ENCODE measurements around the gene SELENON. TPM values are rescaled to one million over a fixed set of nuclear protein-coding genes. Genes with fewer than 3 reads are reported as not detected.

Gene SELENON
- total and polyA plus RNA-seq, 3 experiments from 2014 or later = 4.6 to 11.7 (median 10.6) TPM

DNA sequence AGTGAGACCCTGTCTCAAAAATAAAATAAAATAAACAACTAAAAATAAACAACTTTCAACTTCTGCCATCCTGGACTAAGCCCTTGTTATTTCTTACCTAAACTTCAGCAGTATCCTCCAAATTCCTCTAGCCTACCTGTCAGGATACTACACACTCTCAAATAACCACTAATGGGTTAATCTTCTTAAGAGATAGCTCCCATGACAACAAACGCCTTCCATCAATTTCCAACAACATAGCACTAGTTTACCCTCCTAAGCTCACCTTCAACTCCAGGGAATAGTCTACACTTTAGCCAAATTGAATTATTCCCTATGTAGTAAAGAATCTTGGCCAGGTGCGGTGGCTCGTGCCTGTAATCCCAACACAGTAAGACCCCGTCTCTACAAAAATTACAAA lies 47.9 kb downstream of the SELENON start:
- no peaks in the 10 kb centered on the region for H3K4me1 Mint-ChIP-seq
- no peaks in the 10 kb centered on the region for H3K27me3 ChIP-seq (ENCODE audit: insufficient read depth, low read length, poor library complexity, severe bottlenecking)
- H3K4me3 ChIP-seq (ENCODE audit: low read length) = no peak overlapping the region
- no peaks in the 10 kb centered on the region for H3K9me3 ChIP-seq (ENCODE audit: low read length)
- H3K36me3 Mint-ChIP-seq = no peaks in the 10 kb centered on the region
- H3K27me3 Mint-ChIP-seq = no peaks in the 10 kb centered on the region
- POLR2A ChIA-PET = no interaction called here
- no peak for DNase-seq
- no peak overlapping the region for H3K27ac ChIP-seq (ENCODE audit: low read depth, low read length)
- peak overlapping the region in 1 of 8 donors; percentile 28 for H3K27ac Mint-ChIP-seq
- no peaks in the 10 kb centered on the region for H3K36me3 ChIP-seq (ENCODE audit: insufficient read depth, low read length)
- H3K4me1 ChIP-seq (ENCODE audit: insufficient read depth, low read length) = no peaks in the 10 kb centered on the region
- H3K9me3 Mint-ChIP-seq = no peaks in the 10 kb centered on the region
- H3K4me3 Mint-ChIP-seq = no peak overlapping the region
- CTCF ChIA-PET = interaction anchor here (0.9 kb wide), 1 partner anchor 150 kb away, joined by 3 read pairs; the partner anchor contains the start of gene PAFAH2

DNA sequence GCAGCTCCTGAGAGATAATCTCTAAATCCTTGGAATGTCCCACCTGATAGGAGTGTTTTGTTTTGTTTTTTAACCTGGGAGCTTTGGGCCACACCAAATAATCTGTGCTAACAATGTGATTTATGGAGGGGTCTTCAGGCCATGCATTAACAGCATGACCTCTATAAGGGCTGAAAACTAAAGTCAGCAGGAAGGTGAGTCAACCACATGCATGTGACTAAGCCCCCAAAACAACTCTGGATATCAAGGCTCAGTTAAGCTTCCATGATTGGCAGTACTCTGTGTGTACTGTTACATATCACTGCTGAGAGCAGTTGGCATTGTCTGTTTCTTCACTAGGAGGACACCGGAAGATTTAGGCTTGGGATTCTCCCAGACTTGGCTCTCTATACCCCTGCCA lies 48.5 kb downstream of the SELENON start:
- no peak overlapping the region for H3K4me3 Mint-ChIP-seq
- H3K27ac Mint-ChIP-seq = no peak overlapping the region
- H3K36me3 Mint-ChIP-seq = no peaks in the 10 kb centered on the region
- no peak overlapping the region for H3K4me3 ChIP-seq (ENCODE audit: low read length)
- H3K4me1 ChIP-seq (ENCODE audit: insufficient read depth, low read length) = no peaks in the 10 kb centered on the region
- no peaks in the 10 kb centered on the region for H3K9me3 Mint-ChIP-seq
- DNase-seq = no peak
- POLR2A ChIA-PET = no interaction called here
- no peaks in the 10 kb centered on the region for H3K27me3 Mint-ChIP-seq
- CTCF ChIA-PET = interaction anchor here (0.9 kb wide), 1 partner anchor 149 kb away, joined by 3 read pairs; the partner anchor contains the start of gene PAFAH2
- H3K36me3 ChIP-seq (ENCODE audit: insufficient read depth, low read length) = no peaks in the 10 kb centered on the region
- H3K4me1 Mint-ChIP-seq = no peaks in the 10 kb centered on the region
- H3K27me3 ChIP-seq (ENCODE audit: insufficient read depth, low read length, poor library complexity, severe bottlenecking) = no peaks in the 10 kb centered on the region
- H3K9me3 ChIP-seq (ENCODE audit: low read length) = no peaks in the 10 kb centered on the region
- no peak overlapping the region for H3K27ac ChIP-seq (ENCODE audit: low read depth, low read length)

DNA sequence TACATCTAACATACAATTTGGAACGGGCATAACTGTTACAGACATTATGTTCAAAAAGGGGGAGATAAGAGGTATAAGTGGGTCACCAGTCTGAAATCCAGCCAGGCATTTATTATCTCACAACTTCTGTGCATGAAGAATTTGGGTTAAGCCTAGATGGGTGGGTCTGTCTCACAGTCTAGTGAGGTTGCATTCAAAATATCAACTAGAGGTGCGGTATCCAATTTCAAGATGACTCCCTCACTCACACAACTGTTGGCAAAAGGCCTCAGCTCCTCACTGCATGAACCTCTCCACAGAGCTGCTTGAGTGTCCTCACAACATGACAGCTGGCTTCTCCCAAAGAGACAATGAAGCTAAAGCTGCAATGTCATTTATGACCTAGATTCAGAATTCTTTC lies 54.6 kb downstream of the SELENON start:
- no peaks in the 10 kb centered on the region for H3K9me3 Mint-ChIP-seq
- CTCF ChIA-PET = no interaction called here
- POLR2A ChIA-PET = interaction anchor here (0.7 kb wide), 1 partner anchor 380 kb away, joined by 15 read pairs; no protein-coding TSS in a partner anchor
- no peak for DNase-seq
- no peaks in the 10 kb centered on the region for H3K27me3 Mint-ChIP-seq
- no peak overlapping the region for H3K27ac Mint-ChIP-seq
- Histone ChIP-seq H3K36me3 (ENCODE audit: insufficient read depth, low read length) (no peaks in the 10 kb centered on the region), H3K27me3 (ENCODE audit: insufficient read depth, low read length, poor library complexity, severe bottlenecking) (no peaks in the 10 kb centered on the region), H3K9me3 (ENCODE audit: low read length) (no peaks in the 10 kb centered on the region), H3K27ac (ENCODE audit: low read depth, low read length) (no peak overlapping the region), H3K4me3 (ENCODE audit: low read length) (no peak overlapping the region), H3K4me1 (ENCODE audit: insufficient read depth, low read length) (peaks cover 9% of the 10 kb centered on the region)
- H3K4me3 Mint-ChIP-seq = no peak overlapping the region
- peaks cover 8 to 14% (median 12%) of the 10 kb centered on the region in 3 donors for H3K4me1 Mint-ChIP-seq
- peaks cover 0 to 2% (median 0%) of the 10 kb centered on the region in 3 donors for H3K36me3 Mint-ChIP-seq

DNA sequence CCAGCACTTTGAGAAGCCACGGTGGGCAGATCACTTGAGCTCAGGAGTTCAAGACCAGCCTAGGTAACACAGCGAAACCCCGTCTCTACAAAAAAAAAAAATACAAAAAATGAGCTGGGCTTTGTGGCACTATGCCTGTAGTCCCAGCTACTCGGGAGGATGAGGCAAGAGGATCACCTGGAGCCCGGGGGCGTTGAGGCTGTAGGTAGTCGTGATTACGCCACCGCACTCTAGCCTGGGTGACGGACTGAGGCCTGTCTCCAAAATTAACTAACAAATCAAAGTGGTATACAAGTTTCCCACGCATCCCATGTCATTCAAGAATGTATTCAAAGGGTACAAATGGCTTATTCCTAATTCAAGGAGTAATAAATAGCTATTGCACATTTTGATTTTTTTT lies 56.9 kb downstream of the SELENON start:
- H3K27ac Mint-ChIP-seq = no peak overlapping the region
- DNase-seq = no peak
- no peaks in the 10 kb centered on the region for H3K27me3 ChIP-seq (ENCODE audit: insufficient read depth, low read length, poor library complexity, severe bottlenecking)
- H3K9me3 ChIP-seq (ENCODE audit: low read length) = no peaks in the 10 kb centered on the region
- no peaks in the 10 kb centered on the region for H3K27me3 Mint-ChIP-seq
- peak overlapping the region in 1 of 7 donors; percentile 69 for H3K4me3 Mint-ChIP-seq
- CTCF ChIA-PET = interaction anchor here (0.6 kb wide), 1 partner anchor 286 kb away, joined by 4 read pairs; no protein-coding TSS in a partner anchor
- peaks cover 18 to 28% (median 26%) of the 10 kb centered on the region in 3 donors for H3K4me1 Mint-ChIP-seq
- POLR2A ChIA-PET = no interaction called here
- peaks cover 0 to 5% (median 0%) of the 10 kb centered on the region in 3 donors for H3K36me3 Mint-ChIP-seq
- no peak overlapping the region for H3K27ac ChIP-seq (ENCODE audit: low read depth, low read length)
- no peaks in the 10 kb centered on the region for H3K9me3 Mint-ChIP-seq
- no peak overlapping the region for H3K4me3 ChIP-seq (ENCODE audit: low read length)
- no peaks in the 10 kb centered on the region for H3K36me3 ChIP-seq (ENCODE audit: insufficient read depth, low read length)
- H3K4me1 ChIP-seq (ENCODE audit: insufficient read depth, low read length) = peaks cover 9% of the 10 kb centered on the region

DNA sequence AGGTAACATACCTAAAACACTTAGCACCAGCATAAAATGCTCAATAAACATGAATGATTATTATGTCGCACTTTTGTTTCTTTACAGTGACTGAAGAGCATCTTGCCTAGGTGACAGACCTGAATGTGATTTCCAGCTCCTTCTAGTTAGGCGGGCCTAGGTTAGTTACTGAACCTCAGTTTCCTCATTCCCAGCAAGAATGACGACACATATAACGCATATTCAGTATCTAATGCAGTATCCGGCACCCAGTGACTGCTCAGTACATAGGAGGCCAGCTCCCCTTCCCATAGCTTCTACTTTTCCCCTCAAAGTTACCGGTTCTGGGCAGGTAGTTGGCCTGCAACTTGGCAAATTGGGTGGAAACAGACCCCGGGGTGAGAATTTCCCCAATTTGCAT lies 58.5 kb downstream of the SELENON start:
- DNase-seq = no peak
- Histone ChIP-seq H3K9me3 (ENCODE audit: low read length) (no peaks in the 10 kb centered on the region), H3K4me3 (ENCODE audit: low read length) (peak overlapping the region; percentile 54), H3K36me3 (ENCODE audit: insufficient read depth, low read length) (no peaks in the 10 kb centered on the region), H3K4me1 (ENCODE audit: insufficient read depth, low read length) (peaks cover 9% of the 10 kb centered on the region), H3K27ac (ENCODE audit: low read depth, low read length) (peak overlapping the region; percentile 79), H3K27me3 (ENCODE audit: insufficient read depth, low read length, poor library complexity, severe bottlenecking) (no peaks in the 10 kb centered on the region)
- Mint-ChIP-seq H3K9me3 (no peaks in the 10 kb centered on the region), H3K27ac (peak overlapping the region in 3 of 8 donors; percentile 43 to 79 (median 70)), H3K36me3 (peaks cover 0 to 5% (median 0%) of the 10 kb centered on the region in 3 donors), H3K27me3 (no peaks in the 10 kb centered on the region), H3K4me1 (peaks cover 18 to 28% (median 26%) of the 10 kb centered on the region in 3 donors), H3K4me3 (peak overlapping the region in 6 of 7 donors; percentile 79 to 92 (median 87))
- ChIA-PET CTCF (no interaction called here), POLR2A (interaction anchor here (0.6 kb wide), 1 partner anchor 950 kb away, joined by 4 read pairs; no protein-coding TSS in a partner anchor)

DNA sequence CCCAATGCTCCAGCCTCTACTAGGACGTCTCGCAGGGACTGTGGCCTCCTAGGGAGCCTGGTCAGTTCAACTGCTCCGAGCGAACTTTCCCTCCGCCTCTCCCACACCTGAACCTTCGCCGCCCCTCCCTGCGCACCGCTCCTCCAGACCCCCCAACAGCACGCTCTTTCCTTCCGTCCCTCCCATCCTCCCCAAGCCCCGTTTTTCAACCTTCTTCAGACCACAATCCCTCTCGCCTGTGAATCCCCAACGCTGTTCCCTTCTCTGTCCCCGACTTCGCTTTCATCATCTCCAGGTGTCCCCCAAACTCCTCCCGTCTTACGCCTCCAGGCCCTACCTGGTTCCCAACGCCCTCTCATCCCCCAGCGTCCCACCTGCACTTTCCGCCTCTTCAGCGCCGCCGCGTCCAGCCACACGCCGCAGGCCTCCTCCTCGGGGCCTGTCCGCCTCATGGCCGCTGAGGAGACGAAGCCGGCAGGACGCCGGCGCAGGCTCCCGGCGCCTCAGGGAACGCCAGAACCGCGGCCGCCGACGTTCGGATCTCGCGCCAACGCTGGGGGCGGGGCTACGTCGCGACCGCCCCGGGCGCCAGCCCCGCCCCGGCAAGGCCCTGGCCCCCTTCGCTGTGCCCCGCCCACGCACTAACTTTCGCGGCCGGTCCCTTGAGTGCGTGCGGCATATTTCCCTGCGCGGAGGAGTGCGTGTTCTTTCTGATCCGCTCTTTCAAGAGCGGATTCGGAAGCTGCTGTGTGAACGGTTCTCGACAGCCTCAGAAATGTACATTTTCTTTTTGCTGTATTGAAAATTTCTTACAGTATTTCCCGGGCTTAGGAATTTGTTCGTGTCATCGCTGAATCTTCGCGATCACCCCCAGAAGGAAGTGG lies 59.2 kb downstream of the SELENON start, which contains the start of gene AUNIP:
TSS of gene AUNIP (minus strand) at position 552 of the 884 bp plus-strand sequence. CDS start at position 452, 100 bp downstream.
- ChIA-PET CTCF (no interaction called here), POLR2A (interaction anchor here (0.6 kb wide), 1 partner anchor 950 kb away, joined by 4 read pairs; no protein-coding TSS in a partner anchor)
- H3K9me3 Mint-ChIP-seq = no peaks in the 10 kb centered on the region
- no peaks in the 10 kb centered on the region for H3K27me3 ChIP-seq (ENCODE audit: insufficient read depth, low read length, poor library complexity, severe bottlenecking)
- peak within 1 kb of the TSS; percentile 66 to 96 (median 89) for H3K27ac Mint-ChIP-seq
- peak within 1 kb of the TSS; percentile 90 to 96 (median 92) for H3K4me3 Mint-ChIP-seq
- H3K27me3 Mint-ChIP-seq = no peaks in the 10 kb centered on the region
- DNase-seq = peak; percentile 83 to 91 (median 86)
- H3K27ac ChIP-seq (ENCODE audit: low read depth, low read length) = peak within 1 kb of the TSS; percentile 79
- peaks cover 18 to 28% (median 26%) of the 10 kb centered on the region in 3 donors for H3K4me1 Mint-ChIP-seq
- H3K36me3 Mint-ChIP-seq = peaks cover 0 to 5% (median 0%) of the 10 kb centered on the region in 3 donors
- no peaks in the 10 kb centered on the region for H3K36me3 ChIP-seq (ENCODE audit: insufficient read depth, low read length)
- peak within 1 kb of the TSS; percentile 54 for H3K4me3 ChIP-seq (ENCODE audit: low read length)
- peaks cover 9% of the 10 kb centered on the region for H3K4me1 ChIP-seq (ENCODE audit: insufficient read depth, low read length)
- H3K9me3 ChIP-seq (ENCODE audit: low read length) = no peaks in the 10 kb centered on the region

DNA sequence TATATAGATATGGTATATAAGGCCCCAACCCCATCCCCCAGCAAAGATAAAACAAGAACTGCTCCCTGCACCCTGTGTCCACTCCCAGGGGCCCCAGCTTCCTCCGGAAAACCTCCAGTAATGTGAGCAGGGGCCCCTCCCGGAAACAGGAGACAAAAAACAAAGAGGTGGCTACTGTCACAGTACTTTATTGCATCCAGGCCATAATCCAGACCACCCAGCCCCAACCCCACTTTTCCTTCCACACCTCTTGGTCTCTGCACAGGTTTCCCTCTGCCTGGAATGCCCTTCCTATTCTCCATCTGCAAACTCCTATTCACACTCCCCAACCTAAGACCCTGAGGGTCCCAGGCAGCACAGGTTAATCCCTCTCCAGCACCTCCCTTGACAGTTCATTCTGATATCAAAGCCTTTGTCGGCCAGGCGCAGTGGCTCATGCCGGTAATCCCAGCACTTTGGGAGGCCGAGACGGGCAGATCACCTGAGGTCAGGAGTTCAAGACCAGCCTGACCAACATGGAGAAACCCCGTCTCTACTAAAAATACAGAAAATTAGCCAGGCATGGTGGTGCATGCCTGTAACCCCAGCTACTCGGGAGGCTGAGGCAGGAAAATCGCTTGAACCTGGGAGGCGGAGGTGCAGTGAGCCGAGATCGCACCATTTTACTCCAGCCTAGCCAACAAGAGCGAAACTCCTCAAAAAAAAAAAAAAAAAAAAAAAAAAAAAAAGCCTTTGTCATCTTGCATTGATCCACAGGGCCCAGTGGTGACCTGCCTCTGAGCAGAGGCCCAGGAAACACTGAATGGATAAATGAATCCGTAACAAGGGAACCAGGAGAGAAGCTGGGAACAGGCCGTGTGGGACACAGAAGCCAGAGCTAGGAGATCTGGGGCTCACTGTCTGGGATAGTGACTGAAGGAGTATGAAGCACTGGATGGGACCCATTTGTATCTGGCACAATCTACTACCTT lies 61.6 kb downstream of the SELENON start:
- H3K36me3 Mint-ChIP-seq = peaks cover 0 to 5% (median 0%) of the 10 kb centered on the region in 3 donors
- H3K4me3 Mint-ChIP-seq = peak overlapping the region in 3 of 7 donors; percentile 34 to 61 (median 48)
- H3K9me3 Mint-ChIP-seq = no peaks in the 10 kb centered on the region
- no peak for DNase-seq
- POLR2A ChIA-PET = no interaction called here
- Histone ChIP-seq H3K27me3 (ENCODE audit: insufficient read depth, low read length, poor library complexity, severe bottlenecking) (no peaks in the 10 kb centered on the region), H3K4me3 (ENCODE audit: low read length) (no peak overlapping the region), H3K27ac (ENCODE audit: low read depth, low read length) (peak overlapping the region; percentile 67), H3K4me1 (ENCODE audit: insufficient read depth, low read length) (peaks cover 9% of the 10 kb centered on the region), H3K36me3 (ENCODE audit: insufficient read depth, low read length) (no peaks in the 10 kb centered on the region), H3K9me3 (ENCODE audit: low read length) (no peaks in the 10 kb centered on the region)
- CTCF ChIA-PET = no interaction called here
- H3K27me3 Mint-ChIP-seq = no peaks in the 10 kb centered on the region
- H3K4me1 Mint-ChIP-seq = peaks cover 18 to 28% (median 26%) of the 10 kb centered on the region in 3 donors
- H3K27ac Mint-ChIP-seq = peak overlapping the region in 1 of 8 donors; percentile 81
